HepG2 (cell line): ENCODE data around the gene MOGAT3. TPM values are rescaled to one million over a fixed set of nuclear protein-coding genes. Genes with fewer than 3 reads are reported as not detected.

ENCODE experiments used
- IKZF5 ChIP-seq: IDR thresholded peaks from 2 replicates; pipeline ENCODE4 v1.6.1; 2018; ENCODE audit warnings: missing genetic modification reagents, mild to moderate bottlenecking, missing compliant biosample characterization
- LRRFIP1 ChIP-seq: sonication (generic); formaldehyde crosslinking; conservative IDR thresholded peaks from 2 replicates; pipeline ENCODE4 v1.4.0; 2020; ENCODE audit warnings: missing genetic modification reagents
- POLR2A ChIP-seq, 2 experiments: IDR thresholded peaks; 2 replicates each; pipeline ENCODE4 v1.6.1; 2011; ENCODE audit warnings: low read depth in 2 of 2, low read length in 2 of 2, mild to moderate bottlenecking in 1 of 2, moderate library complexity in 1 of 2; ENCODE audit not compliant: insufficient read depth in 1 of 2
- RERE ChIP-seq: IDR thresholded peaks from 2 replicates; pipeline ENCODE4 v1.6.1; 2016; ENCODE audit warnings: low read depth, missing genetic modification reagents, missing compliant biosample characterization
- RXRA ChIP-seq: sonication (generic); formaldehyde crosslinking; IDR thresholded peaks from 2 replicates; pipeline ENCODE4 v1.5.1; 2020; ENCODE audit warnings: missing genetic modification reagents
- SRF ChIP-seq: IDR thresholded peaks from 2 replicates; pipeline ENCODE4 v1.6.1; 2011; ENCODE audit warnings: mild to moderate bottlenecking, low read depth, low read length, moderate library complexity
- TERF1 ChIP-seq: sonication (generic); formaldehyde crosslinking; IDR thresholded peaks from 2 replicates; pipeline ENCODE4 v1.8.0; 2022; ENCODE audit warnings: mild to moderate bottlenecking, missing genetic modification reagents, moderate library complexity
- ZBTB10 ChIP-seq: sonication (generic); formaldehyde crosslinking; IDR thresholded peaks from 2 replicates; pipeline ENCODE4 v1.4.0; 2020; ENCODE audit warnings: missing genetic modification reagents, borderline replicate concordance
- ZNF383 ChIP-seq: sonication (generic); formaldehyde crosslinking; IDR thresholded peaks from 2 replicates; pipeline ENCODE4 v1.4.0; 2020; ENCODE audit warnings: missing genetic modification reagents, mild to moderate bottlenecking, borderline replicate concordance
- ZNF549 ChIP-seq: sonication (generic); formaldehyde crosslinking; IDR thresholded peaks from 2 replicates; pipeline ENCODE4 v1.5.0; 2020; ENCODE audit warnings: missing genetic modification reagents
- ZNF616 ChIP-seq: sonication (generic); formaldehyde crosslinking; IDR thresholded peaks from 2 replicates; pipeline ENCODE4 v1.5.0; 2020; ENCODE audit warnings: low read depth, mild to moderate bottlenecking, missing genetic modification reagents
- ZNF639 ChIP-seq: conservative IDR thresholded peaks from 2 replicates; pipeline ENCODE4 v1.6.1; 2018; ENCODE audit warnings: missing genetic modification reagents
- ZNF883 ChIP-seq: sonication (generic); formaldehyde crosslinking; IDR thresholded peaks from 2 replicates; pipeline ENCODE4 v1.5.1; 2020; ENCODE audit warnings: mild to moderate bottlenecking, missing genetic modification reagents; ENCODE audit errors: not compliant biosample characterization
- polyA plus RNA-seq, 8 experiments: library from polyadenylated mRNA; depleted of rRNA in 3 of 8; stranded (reverse) in 7 of 8; unstranded in 1 of 8; fragments of >200 nt; fragmentation: Illumina TruSeq in 4 of 8; extraction: Trizol in 4 of 8; gene quantifications; 2 replicates each; pipeline versions ENCODE4 v1.2.1 to v1.2.3, GENCODE V29; 2011 to 2016; ENCODE audit warnings: low read depth in 4 of 8, missing spikeins in 1 of 8, mixed read lengths in 1 of 8; ENCODE audit not compliant: insufficient read depth in 1 of 8
- total RNA-seq, 5 experiments: library from RNA; depleted of rRNA; stranded (reverse); fragments of >200 nt; fragmentation: Illumina TruSeq; extraction: Trizol; gene quantifications; 2 replicates each; pipeline ENCODE4 v1.2.3, GENCODE V29; 2016; ENCODE audit warnings: low read depth in 1 of 5

The MOGAT3 gene
- total and polyA plus RNA-seq, 2 of the 13 experiments (the other 11 are each of a cell fraction or from before 2014, with no cell fraction given), result 22.5 to 30.5 TPM

GRCh38 chr7:101217388-101218235 lies 16.8 kb upstream of the MOGAT3 start, which contains the start of the genes PLOD3 and ZNHIT1 (continued):
- TF ChIP-seq RERE (no peak), ZNF639 (CRISPR knock-in tag) (peak; percentile 62; the same call in 1 of the 2 replicates), LRRFIP1 (CRISPR knock-in tag) (no peak), ZNF383 (no peak), ZNF883 (CRISPR knock-in tag) (no peak), TERF1 (CRISPR knock-in tag) (no peak), POLR2A (IDR thresholded peaks at IDR 0.05; ENCODE audit: insufficient read depth in 1 of 2, low read depth in 2 of 2, low read length in 2 of 2) (peak; percentile 46 to 73; a peak in 3 of 4 replicates), ZNF549 (no peak), ZNF616 (CRISPR knock-in tag) (no peak), SRF (no peak), RXRA (CRISPR knock-in tag) (no peak; the same call in 1 of the 2 replicates), IKZF5 (CRISPR knock-in tag) (no peak), ZBTB10 (CRISPR knock-in tag) (no peak)
